ENCODE data around the gene PNPLA6.

DNA sequence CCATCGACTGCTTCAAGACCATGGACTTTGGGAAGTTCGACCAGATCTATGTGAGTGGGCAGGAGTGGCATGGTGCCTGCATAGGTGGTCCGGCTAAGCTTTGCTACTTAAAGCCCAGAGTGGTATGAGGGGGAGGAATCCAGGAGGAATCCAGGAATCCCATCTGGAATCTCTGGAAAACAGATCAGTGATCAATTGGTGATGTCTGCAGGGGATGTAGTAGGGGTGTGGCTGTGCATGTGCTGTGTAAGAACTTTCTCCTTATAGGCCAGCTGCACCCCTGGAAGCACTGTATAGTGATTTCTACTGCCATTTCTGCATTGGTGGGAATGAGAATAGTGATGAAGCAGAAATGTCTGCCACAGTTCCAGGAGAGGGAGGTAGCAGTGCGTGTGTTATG, 23.6 kb downstream of the PNPLA6 start:
- TF ChIP-seq, protein P1, sequence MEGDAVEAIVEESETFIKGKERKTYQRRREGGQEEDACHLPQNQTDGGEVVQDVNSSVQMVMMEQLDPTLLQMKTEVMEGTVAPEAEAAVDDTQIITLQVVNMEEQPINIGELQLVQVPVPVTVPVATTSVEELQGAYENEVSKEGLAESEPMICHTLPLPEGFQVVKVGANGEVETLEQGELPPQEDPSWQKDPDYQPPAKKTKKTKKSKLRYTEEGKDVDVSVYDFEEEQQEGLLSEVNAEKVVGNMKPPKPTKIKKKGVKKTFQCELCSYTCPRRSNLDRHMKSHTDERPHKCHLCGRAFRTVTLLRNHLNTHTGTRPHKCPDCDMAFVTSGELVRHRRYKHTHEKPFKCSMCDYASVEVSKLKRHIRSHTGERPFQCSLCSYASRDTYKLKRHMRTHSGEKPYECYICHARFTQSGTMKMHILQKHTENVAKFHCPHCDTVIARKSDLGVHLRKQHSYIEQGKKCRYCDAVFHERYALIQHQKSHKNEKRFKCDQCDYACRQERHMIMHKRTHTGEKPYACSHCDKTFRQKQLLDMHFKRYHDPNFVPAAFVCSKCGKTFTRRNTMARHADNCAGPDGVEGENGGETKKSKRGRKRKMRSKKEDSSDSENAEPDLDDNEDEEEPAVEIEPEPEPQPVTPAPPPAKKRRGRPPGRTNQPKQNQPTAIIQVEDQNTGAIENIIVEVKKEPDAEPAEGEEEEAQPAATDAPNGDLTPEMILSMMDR (conservative IDR thresholded peaks at IDR 0.05; ENCODE audit: low read depth, low read length): no peak
- TF ChIP-seq EZH2 (IDR thresholded peaks at IDR 0.05; ENCODE audit: low read length, unreplicated experiment) (no peak), EZH2phosphoT487 (IDR thresholded peaks at IDR 0.05; ENCODE audit: borderline replicate concordance, low read length) (no peak)
